SK-N-SH treated with all-trans-retinoic acid at 6 μM for 48 hours (cell line): Measurements from ENCODE around the gene ATF6B.
"Not testable (repeated sequence)": the region's sequence is repeated elsewhere in the genome, so short reads cannot be mapped to it uniquely, and the experiment has no call there.

Experiments used
- ATAC-seq: fragments of 200-7000 bp; cut with Tn5 transposase; 3 replicates; pipeline ENCODE4 v1.9.1; 2020; ENCODE audit warnings: mild to moderate bottlenecking, moderate library complexity
- ARNTL ChIP-seq: fragments of 450-650 bp; formaldehyde crosslinking; IDR thresholded peaks from 2 replicates; pipeline ENCODE4 v1.5.0; 2020; ENCODE audit warnings: low read depth, mild to moderate bottlenecking, moderate library complexity, borderline replicate concordance
- CSDC2 ChIP-seq: fragments of 250-450 bp; sonication (Bioruptor Pico); IDR thresholded peaks from 2 replicates; pipeline ENCODE4 v1.5.0; 2020; ENCODE audit warnings: mild to moderate bottlenecking, moderate library complexity
- ESRRG ChIP-seq: fragments of 250-450 bp; sonication (Bioruptor Pico); IDR thresholded peaks from 2 replicates; pipeline ENCODE4 v1.6.1; 2021; ENCODE audit warnings: mild to moderate bottlenecking
- GLIS3 ChIP-seq: fragments of 250-450 bp; sonication (Bioruptor Pico); IDR thresholded peaks from 2 replicates; pipeline ENCODE4 v1.5.0; 2020; ENCODE audit warnings: mild to moderate bottlenecking, moderate library complexity
- ISL1 ChIP-seq: fragments of 250-450 bp; sonication (Bioruptor Pico); IDR thresholded peaks from 2 replicates; pipeline ENCODE4 v2.1.2; 2022; ENCODE audit warnings: mild to moderate bottlenecking, moderate library complexity
- OSR1 ChIP-seq: fragments of 250-450 bp; sonication (Bioruptor Pico); IDR thresholded peaks from 2 replicates; pipeline ENCODE4 v1.8.0; 2022; ENCODE audit warnings: moderate library complexity, mild to moderate bottlenecking, inconsistent platforms
- PPARA ChIP-seq: fragments of 250-450 bp; sonication (Bioruptor Pico); IDR thresholded peaks from 2 replicates; pipeline ENCODE4 v1.5.0; 2020; ENCODE audit warnings: mild to moderate bottlenecking, borderline replicate concordance
- RARB ChIP-seq: fragments of 250-450 bp; sonication (Bioruptor Pico); IDR thresholded peaks from 2 replicates; pipeline ENCODE4 v1.8.0; 2021; ENCODE audit warnings: mild to moderate bottlenecking, moderate library complexity
- SNAI2 ChIP-seq: fragments of 250-450 bp; sonication (Bioruptor Pico); IDR thresholded peaks from 2 replicates; pipeline ENCODE4 v1.5.0; 2020; ENCODE audit warnings: mild to moderate bottlenecking, moderate library complexity
- TCF4 ChIP-seq: fragments of 250-450 bp; sonication (Bioruptor Pico); IDR thresholded peaks from 2 replicates; pipeline ENCODE4 v1.8.0; 2021; ENCODE audit warnings: mild to moderate bottlenecking, moderate library complexity, borderline replicate concordance
- TOX ChIP-seq: fragments of 250-450 bp; sonication (Bioruptor Pico); IDR thresholded peaks from 2 replicates; pipeline ENCODE4 v1.8.0; 2021; ENCODE audit warnings: mild to moderate bottlenecking, moderate library complexity, borderline replicate concordance
- ZC3H10 ChIP-seq: fragments of 250-450 bp; sonication (Bioruptor Pico); IDR thresholded peaks from 2 replicates; pipeline ENCODE4 v1.5.1; 2021; ENCODE audit warnings: mild to moderate bottlenecking, moderate library complexity
- ZFP30 ChIP-seq: fragments of 450-650 bp; formaldehyde crosslinking; IDR thresholded peaks from 2 replicates; pipeline ENCODE4 v1.5.0; 2022; ENCODE audit warnings: mild to moderate bottlenecking, moderate library complexity
- ZNF565 ChIP-seq: fragments of 450-650 bp; formaldehyde crosslinking; conservative IDR thresholded peaks from 2 replicates; pipeline ENCODE4 v1.5.0; 2020; ENCODE audit warnings: low read depth, mild to moderate bottlenecking, moderate library complexity
- ZNF70 ChIP-seq: fragments of 450-650 bp; formaldehyde crosslinking; IDR thresholded peaks from 2 replicates; pipeline ENCODE4 v1.5.0; 2020; ENCODE audit warnings: mild to moderate bottlenecking, moderate library complexity
- ZNF8 ChIP-seq: fragments of 450-650 bp; formaldehyde crosslinking; IDR thresholded peaks from 2 replicates; pipeline ENCODE4 v1.5.0; 2020; ENCODE audit warnings: mild to moderate bottlenecking, moderate library complexity
- TF ChIP-seq, protein P1 (sequence below): fragments of 250-450 bp; sonication (Bioruptor Pico); IDR thresholded peaks from 2 replicates; pipeline ENCODE4 v1.5.1; 2020; ENCODE audit warnings: low read depth, mild to moderate bottlenecking, moderate library complexity
- TF ChIP-seq, protein P2 (sequence below): fragments of 250-450 bp; sonication (Bioruptor Pico); IDR thresholded peaks from 2 replicates; pipeline ENCODE4 v1.5.0; 2020; ENCODE audit warnings: mild to moderate bottlenecking, moderate library complexity
- TF ChIP-seq, protein P3 (sequence below): fragments of 250-450 bp; sonication (Bioruptor Pico); IDR thresholded peaks from 2 replicates; pipeline ENCODE4 v1.8.0; 2021; ENCODE audit warnings: low read depth, mild to moderate bottlenecking, moderate library complexity, borderline replicate concordance
- TF ChIP-seq, protein P4 (sequence below): fragments of 250-450 bp; sonication (Bioruptor Pico); IDR thresholded peaks from 2 replicates; pipeline ENCODE4 v1.5.1; 2021; ENCODE audit warnings: mild to moderate bottlenecking, moderate library complexity

Gene ATF6B

DNA sequence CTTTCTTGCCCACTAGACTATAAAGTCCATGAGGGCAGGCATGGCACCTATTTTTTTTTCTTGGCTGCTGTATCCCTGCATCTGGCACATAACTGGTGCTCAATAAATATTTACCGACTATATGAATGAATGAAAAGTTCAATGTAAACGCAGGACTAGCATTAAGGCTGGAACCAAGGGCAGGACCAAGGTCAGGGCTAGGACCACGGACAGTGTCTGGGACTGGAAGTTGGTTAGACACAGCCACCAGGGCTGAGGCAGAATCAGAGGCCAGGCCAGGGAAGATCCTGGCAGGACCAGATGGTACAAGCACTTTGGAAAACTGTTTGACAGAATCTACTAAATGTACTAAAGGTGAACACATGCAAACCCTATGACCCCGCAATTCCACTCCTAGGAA is 22.6 kb downstream of the ATF6B start:
- no peak for TF ChIP-seq PPARA
- TF ChIP-seq CSDC2: 0 out of 2 replicates have a peak, but pooled peaks have one; percentile 66
- peak; percentile 48 for ATAC-seq

DNA sequence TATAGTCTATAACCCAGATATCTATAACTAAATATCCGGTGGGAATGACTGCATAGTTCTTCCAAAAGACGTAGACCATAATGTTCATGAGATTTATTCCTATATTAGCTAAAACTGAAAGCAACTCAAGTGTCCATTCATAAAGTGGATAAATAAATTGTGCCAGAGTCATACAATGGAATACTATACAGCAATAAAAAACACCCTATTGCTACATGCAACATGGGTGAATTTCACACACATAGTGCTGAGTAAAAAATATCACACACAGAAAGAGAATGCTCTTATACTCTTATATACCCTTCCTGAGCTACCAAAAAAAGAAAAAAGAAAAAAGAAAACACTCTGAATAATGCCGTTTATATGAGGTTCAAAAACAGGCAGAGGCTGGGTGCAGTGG is 25.8 kb downstream of the ATF6B start:
- no peak for ATAC-seq
- TF ChIP-seq OSR1 (CRISPR knock-in tag) (no peak), GLIS3 (CRISPR knock-in tag) (no peak), CSDC2 (no peak), ISL1 (no peak), ARNTL (CRISPR knock-in tag) (no peak)
- TF ChIP-seq, protein P1, sequence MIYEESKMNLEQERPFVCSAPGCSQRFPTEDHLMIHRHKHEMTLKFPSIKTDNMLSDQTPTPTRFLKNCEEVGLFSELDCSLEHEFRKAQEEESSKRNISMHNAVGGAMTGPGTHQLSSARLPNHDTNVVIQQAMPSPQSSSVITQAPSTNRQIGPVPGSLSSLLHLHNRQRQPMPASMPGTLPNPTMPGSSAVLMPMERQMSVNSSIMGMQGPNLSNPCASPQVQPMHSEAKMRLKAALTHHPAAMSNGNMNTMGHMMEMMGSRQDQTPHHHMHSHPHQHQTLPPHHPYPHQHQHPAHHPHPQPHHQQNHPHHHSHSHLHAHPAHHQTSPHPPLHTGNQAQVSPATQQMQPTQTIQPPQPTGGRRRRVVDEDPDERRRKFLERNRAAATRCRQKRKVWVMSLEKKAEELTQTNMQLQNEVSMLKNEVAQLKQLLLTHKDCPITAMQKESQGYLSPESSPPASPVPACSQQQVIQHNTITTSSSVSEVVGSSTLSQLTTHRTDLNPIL: no peak
- TF ChIP-seq, protein P2, sequence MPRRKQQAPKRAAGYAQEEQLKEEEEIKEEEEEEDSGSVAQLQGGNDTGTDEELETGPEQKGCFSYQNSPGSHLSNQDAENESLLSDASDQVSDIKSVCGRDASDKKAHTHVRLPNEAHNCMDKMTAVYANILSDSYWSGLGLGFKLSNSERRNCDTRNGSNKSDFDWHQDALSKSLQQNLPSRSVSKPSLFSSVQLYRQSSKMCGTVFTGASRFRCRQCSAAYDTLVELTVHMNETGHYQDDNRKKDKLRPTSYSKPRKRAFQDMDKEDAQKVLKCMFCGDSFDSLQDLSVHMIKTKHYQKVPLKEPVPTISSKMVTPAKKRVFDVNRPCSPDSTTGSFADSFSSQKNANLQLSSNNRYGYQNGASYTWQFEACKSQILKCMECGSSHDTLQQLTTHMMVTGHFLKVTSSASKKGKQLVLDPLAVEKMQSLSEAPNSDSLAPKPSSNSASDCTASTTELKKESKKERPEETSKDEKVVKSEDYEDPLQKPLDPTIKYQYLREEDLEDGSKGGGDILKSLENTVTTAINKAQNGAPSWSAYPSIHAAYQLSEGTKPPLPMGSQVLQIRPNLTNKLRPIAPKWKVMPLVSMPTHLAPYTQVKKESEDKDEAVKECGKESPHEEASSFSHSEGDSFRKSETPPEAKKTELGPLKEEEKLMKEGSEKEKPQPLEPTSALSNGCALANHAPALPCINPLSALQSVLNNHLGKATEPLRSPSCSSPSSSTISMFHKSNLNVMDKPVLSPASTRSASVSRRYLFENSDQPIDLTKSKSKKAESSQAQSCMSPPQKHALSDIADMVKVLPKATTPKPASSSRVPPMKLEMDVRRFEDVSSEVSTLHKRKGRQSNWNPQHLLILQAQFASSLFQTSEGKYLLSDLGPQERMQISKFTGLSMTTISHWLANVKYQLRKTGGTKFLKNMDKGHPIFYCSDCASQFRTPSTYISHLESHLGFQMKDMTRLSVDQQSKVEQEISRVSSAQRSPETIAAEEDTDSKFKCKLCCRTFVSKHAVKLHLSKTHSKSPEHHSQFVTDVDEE (CRISPR knock-in tag): no peak

DNA sequence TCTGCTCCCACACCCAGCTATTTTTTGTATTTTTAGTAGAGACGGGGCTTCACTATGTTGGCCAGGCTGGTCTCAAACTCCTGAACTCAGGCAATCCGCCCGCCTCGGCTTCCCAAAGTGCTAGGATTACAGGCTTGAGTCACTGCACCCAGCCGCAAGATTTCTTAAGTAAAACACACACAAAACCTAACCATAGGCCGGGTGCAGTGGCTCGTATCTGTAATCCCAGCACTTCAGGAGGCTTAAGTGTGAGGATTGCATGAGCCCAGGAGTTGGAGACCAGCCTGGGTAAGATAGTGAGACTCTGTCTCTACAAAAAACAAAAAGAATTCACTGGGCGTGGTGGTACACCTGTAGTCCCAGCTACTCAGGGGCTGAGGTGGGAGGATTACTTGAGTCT is 27.8 kb downstream of the ATF6B start:
- not testable (repeated sequence) for ATAC-seq

DNA sequence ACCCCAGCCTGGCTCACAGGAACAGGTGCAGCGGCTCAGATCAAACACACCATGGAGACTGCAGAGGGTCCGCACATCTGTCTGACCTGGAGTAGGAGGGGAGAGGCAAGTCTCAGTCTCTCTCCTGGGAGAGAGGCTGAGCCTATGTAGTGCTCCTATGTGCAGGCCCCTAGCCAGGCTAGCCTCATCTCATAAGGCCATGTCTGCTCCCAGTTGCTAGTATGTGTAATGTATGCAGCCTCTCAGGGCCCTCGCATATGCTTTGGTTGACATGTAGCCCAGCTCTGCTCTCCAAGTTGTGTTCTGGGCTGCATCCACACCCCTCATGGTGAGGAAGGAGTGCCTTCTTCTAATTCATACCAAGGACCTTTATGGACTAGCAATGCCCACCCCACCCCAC is 30.7 kb downstream of the ATF6B start:
- no peak for ATAC-seq
- TF ChIP-seq ZFP30 (CRISPR knock-in tag) (no peak), SNAI2 (CRISPR knock-in tag) (no peak), ZNF70 (CRISPR knock-in tag) (no peak), ISL1 (no peak), ZC3H10 (CRISPR knock-in tag) (no peak), CSDC2 (no peak), PPARA (no peak), TOX (no peak), ZNF565 (CRISPR knock-in tag) (no peak), OSR1 (CRISPR knock-in tag) (no peak), ARNTL (CRISPR knock-in tag) (no peak), TCF4 (CRISPR knock-in tag) (no peak), GLIS3 (CRISPR knock-in tag) (no peak), RARB (CRISPR knock-in tag) (no peak), ZNF8 (CRISPR knock-in tag) (no peak), ESRRG (no peak)
- TF ChIP-seq, protein P3, sequence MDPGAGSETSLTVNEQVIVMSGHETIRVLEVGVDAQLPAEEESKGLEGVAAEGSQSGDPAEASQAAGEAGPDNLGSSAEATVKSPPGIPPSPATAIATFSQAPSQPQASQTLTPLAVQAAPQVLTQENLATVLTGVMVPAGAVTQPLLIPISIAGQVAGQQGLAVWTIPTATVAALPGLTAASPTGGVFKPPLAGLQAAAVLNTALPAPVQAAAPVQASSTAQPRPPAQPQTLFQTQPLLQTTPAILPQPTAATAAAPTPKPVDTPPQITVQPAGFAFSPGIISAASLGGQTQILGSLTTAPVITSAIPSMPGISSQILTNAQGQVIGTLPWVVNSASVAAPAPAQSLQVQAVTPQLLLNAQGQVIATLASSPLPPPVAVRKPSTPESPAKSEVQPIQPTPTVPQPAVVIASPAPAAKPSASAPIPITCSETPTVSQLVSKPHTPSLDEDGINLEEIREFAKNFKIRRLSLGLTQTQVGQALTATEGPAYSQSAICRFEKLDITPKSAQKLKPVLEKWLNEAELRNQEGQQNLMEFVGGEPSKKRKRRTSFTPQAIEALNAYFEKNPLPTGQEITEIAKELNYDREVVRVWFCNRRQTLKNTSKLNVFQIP (CRISPR knock-in tag): no peak
- TF ChIP-seq, protein P4, sequence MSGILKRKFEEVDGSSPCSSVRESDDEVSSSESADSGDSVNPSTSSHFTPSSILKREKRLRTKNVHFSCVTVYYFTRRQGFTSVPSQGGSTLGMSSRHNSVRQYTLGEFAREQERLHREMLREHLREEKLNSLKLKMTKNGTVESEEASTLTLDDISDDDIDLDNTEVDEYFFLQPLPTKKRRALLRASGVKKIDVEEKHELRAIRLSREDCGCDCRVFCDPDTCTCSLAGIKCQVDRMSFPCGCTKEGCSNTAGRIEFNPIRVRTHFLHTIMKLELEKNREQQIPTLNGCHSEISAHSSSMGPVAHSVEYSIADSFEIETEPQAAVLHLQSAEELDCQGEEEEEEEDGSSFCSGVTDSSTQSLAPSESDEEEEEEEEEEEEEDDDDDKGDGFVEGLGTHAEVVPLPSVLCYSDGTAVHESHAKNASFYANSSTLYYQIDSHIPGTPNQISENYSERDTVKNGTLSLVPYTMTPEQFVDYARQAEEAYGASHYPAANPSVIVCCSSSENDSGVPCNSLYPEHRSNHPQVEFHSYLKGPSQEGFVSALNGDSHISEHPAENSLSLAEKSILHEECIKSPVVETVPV (CRISPR knock-in tag): no peak

DNA sequence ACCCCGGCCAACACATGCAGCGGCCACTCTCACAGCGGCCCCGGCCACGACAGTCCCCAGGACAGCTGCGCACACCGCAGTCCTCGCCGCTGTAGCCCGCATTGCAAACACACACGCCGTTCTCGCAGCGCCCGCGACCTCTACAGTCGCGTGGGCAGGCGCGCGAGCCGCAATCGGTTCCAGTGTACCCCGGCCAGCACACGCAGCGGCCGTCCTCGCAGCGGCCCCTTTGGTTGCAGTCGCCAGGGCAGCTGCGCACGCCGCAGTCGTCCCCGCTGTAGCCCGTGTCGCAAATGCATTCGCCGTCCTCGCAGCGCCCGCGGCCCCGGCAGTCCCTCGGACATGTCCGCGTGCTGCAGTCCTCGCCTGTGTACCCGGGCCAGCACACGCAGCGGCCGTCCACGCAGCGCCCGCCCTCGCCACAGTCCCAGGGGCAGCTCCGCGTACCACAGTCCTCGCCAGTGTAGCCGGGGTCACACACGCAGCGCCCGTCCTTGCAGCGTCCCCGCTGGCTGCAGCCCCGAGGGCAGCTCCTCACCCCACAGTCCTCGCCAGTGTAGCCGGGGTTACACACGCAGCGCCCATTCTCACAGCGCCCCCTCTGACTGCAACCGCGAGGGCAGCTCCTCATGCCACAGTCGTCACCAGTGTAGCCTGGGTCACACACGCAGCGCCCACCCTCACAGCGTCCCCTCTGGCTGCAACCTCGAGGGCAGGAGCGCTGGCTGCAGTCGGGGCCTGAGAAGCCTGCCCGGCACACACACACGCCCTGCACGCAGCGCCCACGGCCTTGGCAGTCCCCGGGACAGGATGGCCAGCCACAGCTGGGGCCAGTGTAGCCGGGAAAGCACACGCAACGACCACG is 31.4 kb downstream of the ATF6B start:
- ATAC-seq: peak; percentile 46
- TF ChIP-seq ISL1: no peak
- TF ChIP-seq TOX: no peak
- TF ChIP-seq GLIS3 (CRISPR knock-in tag): no peak
- no peak for TF ChIP-seq PPARA
- no peak for TF ChIP-seq CSDC2
- no peak for TF ChIP-seq RARB (CRISPR knock-in tag)
- no peak for TF ChIP-seq OSR1 (CRISPR knock-in tag)
- no peak for TF ChIP-seq TCF4 (CRISPR knock-in tag)
- TF ChIP-seq ZC3H10 (CRISPR knock-in tag): no peak
